ENCODE data around the gene EHF.
A peak's percentile ranks its signal among the peaks of the same experiment; 100 is the strongest.

Gene EHF

GRCh38 chr11:34649597-34649996 lies 28.7 kb downstream of the EHF start (continued):
- TF ChIP-seq ZNF518A (tag by site-specific recombination; conservative IDR thresholded peaks at IDR 0.05; ENCODE audit: low read depth), result no peak
- no peak for TF ChIP-seq ZNF174 (tag by site-specific recombination; IDR thresholded peaks at IDR 0.05)
- no peak for TF ChIP-seq ZNF645 (tag by site-specific recombination; IDR thresholded peaks at IDR 0.05)
- no peak for TF ChIP-seq ZNF600 (tag by site-specific recombination; IDR thresholded peaks at IDR 0.05)
- TF ChIP-seq ZNF157 (tag by site-specific recombination; IDR thresholded peaks at IDR 0.05), result no peak
- TF ChIP-seq ZNF626 (tag by site-specific recombination; IDR thresholded peaks at IDR 0.05), result no peak

GRCh38 chr11:34650528-34650927 lies 29.6 kb downstream of the EHF start:
- no peaks in the 10 kb centered on the region for H3K4me1 ChIP-seq (ENCODE audit: control insufficient read depth, insufficient read depth, low read length)
- ChIA-PET CTCF (no interaction called here), POLR2A (interaction anchor here (0.6 kb wide), 1 partner anchor 139 kb away, joined by 3 read pairs; no protein-coding TSS in a partner anchor)
- no peak overlapping the region for H3K4me3 ChIP-seq (ENCODE audit: low read depth, low read length)
- TF ChIP-seq ZFP3 (tag by site-specific recombination; IDR thresholded peaks at IDR 0.05; ENCODE audit: low read depth) (no peak), ZBTB11 (tag by site-specific recombination; conservative IDR thresholded peaks at IDR 0.05; ENCODE audit: low read depth) (no peak), ZNF624 (tag by site-specific recombination; IDR thresholded peaks at IDR 0.05) (no peak), ZNF776 (tag by site-specific recombination; IDR thresholded peaks at IDR 0.05; ENCODE audit: borderline replicate concordance) (no peak), ZNF791 (tag by site-specific recombination; IDR thresholded peaks at IDR 0.05) (no peak), ZNF639 (tag by site-specific recombination; IDR thresholded peaks at IDR 0.05) (no peak), EGR2 (tag by site-specific recombination; IDR thresholded peaks at IDR 0.05; ENCODE audit: low read depth) (peak; percentile 60), ZFHX2 (tag by site-specific recombination; conservative IDR thresholded peaks at IDR 0.05) (peak; percentile 56), PRDM10 (tag by site-specific recombination; IDR thresholded peaks at IDR 0.05) (peak; percentile 55; the same call in 1 of the 2 replicates)
- no peaks in the 10 kb centered on the region for H3K36me3 ChIP-seq (ENCODE audit: control insufficient read depth in 2 of 2, insufficient read depth in 1 of 2, low read length in 2 of 2)
- H3K27ac ChIP-seq (ENCODE audit: extremely low read depth, low read depth, low read length), result no peak overlapping the region
- no peaks in the 10 kb centered on the region for H3K9me3 ChIP-seq (ENCODE audit: control insufficient read depth, insufficient read depth, low read depth, low read length)
